Panc1 (cell line): Measurements from ENCODE around the gene COL6A1. TPM values are rescaled to one million over a fixed set of nuclear protein-coding genes. Genes with fewer than 3 reads are reported as not detected.
A peak's percentile ranks its signal among the peaks of the same experiment; 100 is the strongest.

Source experiments
- ATAC-seq: fragments of 200-7000 bp; cut with Tn5 transposase; 2 replicates; pipeline ENCODE4 v1.9.1; 2020; ENCODE audit warnings: mild to moderate bottlenecking, moderate library complexity
- BruUV-seq: library from RNA; stranded (reverse); fragments of 400-500 nt; replicated peaks from 2 replicates; lab custom pipeline; 2021; lab: Mats Ljungman, UMichigan
- CTCF ChIA-PET: fragments of 300-600 bp; sonication (Branson Sonifier 250); formaldehyde crosslinking; loops from one replicate; lab custom pipeline; 2022; ENCODE audit warnings: antibody characterized with exemption; lab: Charles Lee
- POLR2A ChIA-PET: fragments of 300-600 bp; sonication (Branson Sonifier 250); formaldehyde crosslinking; loops from one replicate; lab custom pipeline; 2022; ENCODE audit warnings: antibody characterized with exemption; lab: Charles Lee
- DNase-seq: peaks from one replicate; pipeline ENCODE4 v3.0.0-alpha.2; 2010; ENCODE audit warnings: low read depth, low spot score
- H3K27ac ChIP-seq: 2 replicates; pipeline ENCODE4 v1.5.1; 2011; ENCODE audit warnings: mild to moderate bottlenecking, low read length, inconsistent platforms
- H3K27me3 ChIP-seq: fragments of 200-500 bp; sonication (Bioruptor generic); 2 replicates; pipeline ENCODE4 v1.6.0; 2014; ENCODE audit warnings: low read length, inconsistent platforms; ENCODE audit not compliant: control insufficient read depth, insufficient read depth
- H3K36me3 ChIP-seq: fragments of 200-500 bp; sonication (Bioruptor generic); 2 replicates; pipeline ENCODE4 v1.5.1; 2014; ENCODE audit warnings: inconsistent platforms, mild to moderate bottlenecking, low read length, moderate library complexity; ENCODE audit not compliant: control insufficient read depth, insufficient read depth
- H3K4me1 ChIP-seq: 2 replicates; pipeline ENCODE4 v1.5.1; 2011; ENCODE audit warnings: inconsistent platforms, mild to moderate bottlenecking, low read length, moderate library complexity; ENCODE audit not compliant: control insufficient read depth, insufficient read depth
- H3K4me3 ChIP-seq, 2 experiments: 2 replicates each; pipeline ENCODE4 v1.5.1; 2011 to 2012; ENCODE audit warnings: low read depth in 2 of 2, low read length in 2 of 2, mild to moderate bottlenecking in 2 of 2, inconsistent platforms in 1 of 2, moderate library complexity in 1 of 2
- H3K9me3 ChIP-seq: fragments of 200-500 bp; sonication (Bioruptor generic); 2 replicates; pipeline ENCODE4 v1.5.1; 2014; ENCODE audit warnings: low read depth, mild to moderate bottlenecking, inconsistent platforms, low read length, moderate library complexity; ENCODE audit not compliant: control insufficient read depth, insufficient read depth
- POLR2AphosphoS5 ChIP-seq: IDR thresholded peaks from 2 replicates; pipeline ENCODE4 v1.6.1; 2012; ENCODE audit warnings: mild to moderate bottlenecking, low read depth, low read length, moderate library complexity
- SIN3A ChIP-seq: IDR thresholded peaks from 2 replicates; pipeline ENCODE4 v1.6.1; 2012; ENCODE audit warnings: low read depth, mild to moderate bottlenecking, low read length, moderate library complexity, borderline replicate concordance; ENCODE audit not compliant: insufficient read depth
- TCF7L2 ChIP-seq: IDR thresholded peaks from 2 replicates; pipeline ENCODE4 v1.6.1; 2011; ENCODE audit warnings: mild to moderate bottlenecking, low read depth, low read length, inconsistent platforms
- in situ Hi-C: cut with HindIII; loops from 2 replicates; pipeline ENCODE4 v1.10.0; 2016; ENCODE audit warnings: low sequenced_read_pairs, low pct_unique_long_range_greater_than_20kb
- intact Hi-C: fragments of 100-400 bp; cut with micrococcal nuclease; formaldehyde crosslinking; loops from one replicate; pipeline ENCODE4 v1.10.0; 2022; ENCODE audit not compliant: unreplicated experiment
- total RNA-seq: library from RNA; stranded (reverse); gene quantifications from one replicate; pipeline ENCODE4 v1.2.1, GENCODE V29; 2021; ENCODE audit not compliant: unreplicated experiment
- TF ChIP-seq, protein P1 (sequence below), 2 experiments: IDR thresholded peaks; 2 replicates each; pipeline ENCODE4 v1.6.1; 2011 to 2012; ENCODE audit warnings: low read depth in 2 of 2, control low read depth in 1 of 2, low read length in 1 of 2, mild to moderate bottlenecking in 1 of 2, moderate library complexity in 1 of 2; ENCODE audit not compliant: insufficient read depth in 1 of 2
- TF ChIP-seq, protein P2 (sequence below): fragments of 450-650 bp; IDR thresholded peaks from 2 replicates; pipeline ENCODE4 v1.5.1; 2017; ENCODE audit warnings: mild to moderate bottlenecking

COL6A1 gene
- total RNA-seq, 1 experiment from 2014 or later, result 34.2 TPM

DNA sequence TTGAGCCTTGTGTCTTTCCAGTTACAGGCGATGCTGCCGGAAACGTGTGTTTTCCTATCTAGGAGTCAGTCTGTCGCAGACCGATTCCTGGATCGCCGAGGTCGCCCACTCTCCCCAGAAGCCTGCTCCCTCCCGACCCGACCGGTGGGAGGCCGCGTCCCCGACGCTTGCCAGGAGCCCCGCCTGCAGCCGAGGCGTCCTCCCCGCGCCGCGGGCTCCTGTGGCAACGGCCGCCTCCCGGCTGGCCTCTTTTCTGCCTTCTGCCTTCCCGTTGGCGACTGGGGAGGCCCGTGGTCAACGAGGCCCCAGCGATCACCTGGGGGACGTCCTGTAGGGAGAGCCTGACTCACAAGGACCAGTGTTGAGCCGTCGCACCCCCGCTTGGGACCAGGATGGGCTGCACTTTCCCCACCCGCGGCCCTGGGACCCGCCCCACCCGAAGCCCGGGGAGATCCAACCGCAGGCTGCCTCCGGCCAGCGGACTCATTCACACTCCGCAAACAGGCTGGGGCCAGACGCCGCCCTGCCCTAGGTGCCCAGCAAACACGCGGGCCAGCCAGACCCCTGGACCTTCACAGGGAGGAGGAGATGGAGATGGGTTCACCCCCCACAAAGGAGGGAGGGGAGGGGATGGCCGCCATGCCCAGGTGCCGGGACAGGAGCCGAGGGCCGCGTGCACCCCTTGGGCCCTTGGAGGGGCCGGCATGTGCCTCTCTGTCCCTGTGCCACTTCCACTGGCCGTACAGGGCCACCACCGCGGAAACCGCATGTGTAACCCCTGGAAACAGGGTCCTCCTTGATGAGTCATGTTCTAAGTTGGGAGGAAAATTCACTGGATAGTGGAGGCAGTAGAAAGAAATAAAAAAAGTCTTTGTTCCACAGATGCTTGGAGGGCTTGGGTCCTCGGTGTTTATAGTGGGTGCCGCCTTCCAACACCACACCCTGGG lies 7.2 kb upstream of the COL6A1 start:
- TF ChIP-seq TCF7L2 (no peak), SIN3A (no peak), POLR2AphosphoS5 (no peak)
- TF ChIP-seq, protein P1, sequence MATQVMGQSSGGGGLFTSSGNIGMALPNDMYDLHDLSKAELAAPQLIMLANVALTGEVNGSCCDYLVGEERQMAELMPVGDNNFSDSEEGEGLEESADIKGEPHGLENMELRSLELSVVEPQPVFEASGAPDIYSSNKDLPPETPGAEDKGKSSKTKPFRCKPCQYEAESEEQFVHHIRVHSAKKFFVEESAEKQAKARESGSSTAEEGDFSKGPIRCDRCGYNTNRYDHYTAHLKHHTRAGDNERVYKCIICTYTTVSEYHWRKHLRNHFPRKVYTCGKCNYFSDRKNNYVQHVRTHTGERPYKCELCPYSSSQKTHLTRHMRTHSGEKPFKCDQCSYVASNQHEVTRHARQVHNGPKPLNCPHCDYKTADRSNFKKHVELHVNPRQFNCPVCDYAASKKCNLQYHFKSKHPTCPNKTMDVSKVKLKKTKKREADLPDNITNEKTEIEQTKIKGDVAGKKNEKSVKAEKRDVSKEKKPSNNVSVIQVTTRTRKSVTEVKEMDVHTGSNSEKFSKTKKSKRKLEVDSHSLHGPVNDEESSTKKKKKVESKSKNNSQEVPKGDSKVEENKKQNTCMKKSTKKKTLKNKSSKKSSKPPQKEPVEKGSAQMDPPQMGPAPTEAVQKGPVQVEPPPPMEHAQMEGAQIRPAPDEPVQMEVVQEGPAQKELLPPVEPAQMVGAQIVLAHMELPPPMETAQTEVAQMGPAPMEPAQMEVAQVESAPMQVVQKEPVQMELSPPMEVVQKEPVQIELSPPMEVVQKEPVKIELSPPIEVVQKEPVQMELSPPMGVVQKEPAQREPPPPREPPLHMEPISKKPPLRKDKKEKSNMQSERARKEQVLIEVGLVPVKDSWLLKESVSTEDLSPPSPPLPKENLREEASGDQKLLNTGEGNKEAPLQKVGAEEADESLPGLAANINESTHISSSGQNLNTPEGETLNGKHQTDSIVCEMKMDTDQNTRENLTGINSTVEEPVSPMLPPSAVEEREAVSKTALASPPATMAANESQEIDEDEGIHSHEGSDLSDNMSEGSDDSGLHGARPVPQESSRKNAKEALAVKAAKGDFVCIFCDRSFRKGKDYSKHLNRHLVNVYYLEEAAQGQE (IDR thresholded peaks at IDR 0.05; ENCODE audit: insufficient read depth in 1 of 2, low read depth in 2 of 2, low read length in 1 of 2), result no peak
- TF ChIP-seq, protein P2, sequence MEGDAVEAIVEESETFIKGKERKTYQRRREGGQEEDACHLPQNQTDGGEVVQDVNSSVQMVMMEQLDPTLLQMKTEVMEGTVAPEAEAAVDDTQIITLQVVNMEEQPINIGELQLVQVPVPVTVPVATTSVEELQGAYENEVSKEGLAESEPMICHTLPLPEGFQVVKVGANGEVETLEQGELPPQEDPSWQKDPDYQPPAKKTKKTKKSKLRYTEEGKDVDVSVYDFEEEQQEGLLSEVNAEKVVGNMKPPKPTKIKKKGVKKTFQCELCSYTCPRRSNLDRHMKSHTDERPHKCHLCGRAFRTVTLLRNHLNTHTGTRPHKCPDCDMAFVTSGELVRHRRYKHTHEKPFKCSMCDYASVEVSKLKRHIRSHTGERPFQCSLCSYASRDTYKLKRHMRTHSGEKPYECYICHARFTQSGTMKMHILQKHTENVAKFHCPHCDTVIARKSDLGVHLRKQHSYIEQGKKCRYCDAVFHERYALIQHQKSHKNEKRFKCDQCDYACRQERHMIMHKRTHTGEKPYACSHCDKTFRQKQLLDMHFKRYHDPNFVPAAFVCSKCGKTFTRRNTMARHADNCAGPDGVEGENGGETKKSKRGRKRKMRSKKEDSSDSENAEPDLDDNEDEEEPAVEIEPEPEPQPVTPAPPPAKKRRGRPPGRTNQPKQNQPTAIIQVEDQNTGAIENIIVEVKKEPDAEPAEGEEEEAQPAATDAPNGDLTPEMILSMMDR, result no peak
- H3K27ac ChIP-seq, result 0 out of 2 replicates have a peak overlapping the region, but pooled peaks have one; percentile 29

DNA sequence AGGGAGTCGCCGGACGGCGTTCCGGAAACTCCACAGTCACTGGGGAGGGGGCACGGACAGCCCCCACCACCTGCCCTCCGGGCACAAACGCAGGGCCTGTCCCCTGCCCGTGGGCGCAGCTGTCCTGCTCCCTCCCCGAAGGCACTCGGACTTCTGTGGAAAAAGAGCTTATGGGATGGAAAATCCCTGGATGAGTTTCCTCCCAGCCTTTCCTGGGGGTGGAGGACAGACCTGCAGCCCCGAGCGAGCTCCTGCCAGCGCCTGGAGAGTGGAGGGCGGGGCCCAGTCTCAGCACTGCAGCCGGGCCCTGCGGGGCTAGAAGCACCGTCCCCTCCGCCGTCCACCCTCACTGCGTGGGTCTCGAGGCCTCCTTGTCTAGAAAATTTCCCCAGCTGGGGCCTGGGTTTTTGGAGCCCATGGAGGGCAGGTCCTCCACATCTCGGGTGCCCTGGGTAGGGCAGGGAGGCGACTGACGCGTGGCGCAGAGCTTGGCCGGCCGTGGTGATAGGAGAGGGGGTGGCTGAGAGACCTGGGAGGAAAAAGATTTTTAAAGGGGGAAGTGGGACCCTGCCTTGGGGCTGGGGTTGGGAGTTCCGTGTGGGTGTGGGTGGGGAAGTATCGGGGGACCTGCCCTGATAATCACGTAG lies 6.4 kb upstream of the COL6A1 start:
- no peak for ATAC-seq
- Histone ChIP-seq H3K27ac (no peak overlapping the region), H3K4me1 (peaks cover 3% of the 10 kb centered on the region; the same call in 1 of the 2 replicates), H3K36me3 (no peaks in the 10 kb centered on the region), H3K9me3 (no peaks in the 10 kb centered on the region), H3K4me3 (no peak overlapping the region), H3K27me3 (no peaks in the 10 kb centered on the region)
- in situ Hi-C loops, result no loop called here
- DNase-seq, result no peak
- TF ChIP-seq TCF7L2 (no peak), SIN3A (no peak), POLR2AphosphoS5 (no peak)
- TF ChIP-seq, protein P2, result no peak
- TF ChIP-seq, protein P1 (IDR thresholded peaks at IDR 0.05; ENCODE audit: insufficient read depth in 1 of 2, low read depth in 2 of 2, low read length in 1 of 2), result no peak
- POLR2A ChIA-PET, result no interaction called here
- intact Hi-C loops, result no loop called here
- no TSS peak for BruUV-seq
- CTCF ChIA-PET, result no interaction called here

More for the DNA sequence above, 7.2 kb upstream of the COL6A1 start:
- BruUV-seq, result no TSS peak
- H3K27me3 ChIP-seq, result no peaks in the 10 kb centered on the region
- POLR2A ChIA-PET, result interaction anchor here (0.7 kb wide), 1 partner anchor 169 kb away, joined by 12 read pairs; no protein-coding TSS in a partner anchor
- intact Hi-C loops (loop anchor here (5.0 kb wide), 1 partner anchor 128 kb away; no protein-coding TSS in a partner anchor), in situ Hi-C loops (no loop called here)
- H3K9me3 ChIP-seq, result no peaks in the 10 kb centered on the region
- H3K36me3 ChIP-seq, result no peaks in the 10 kb centered on the region
- H3K4me3 ChIP-seq, result peak overlapping the region; percentile 34 to 50
- DNase-seq (no peak), ATAC-seq (peak; percentile 61)
- H3K4me1 ChIP-seq, result peaks cover 3% of the 10 kb centered on the region; the same call in 1 of the 2 replicates
- CTCF ChIA-PET, result interaction anchor here (0.6 to 1.1 kb wide), 4 partner anchors 30 to 65 kb away, joined by 3 to 17 read pairs (median 8); no protein-coding TSS in a partner anchor
